UCSD-AML1 (cell line): ENCODE measurements around the gene CRACR2A.

Experiments used
- DNase-seq: peaks from one replicate; lab custom pipeline; 2025; ENCODE audit not compliant: unreplicated experiment; lab: John Stamatoyannopoulos, UW

CRACR2A gene

GRCh38 chr12:3752096-3752709, 706 bp downstream of the CRACR2A start:
- DNase-seq, result peak; percentile 80

- DNase-seq, result no peak
Observed at GRCh38 chr12:3751151-3752095, 1.5 kb downstream of the CRACR2A start.

GRCh38 chr12:3750616-3751015, 2.3 kb downstream of the CRACR2A start:
- DNase-seq, result no peak

DNA sequence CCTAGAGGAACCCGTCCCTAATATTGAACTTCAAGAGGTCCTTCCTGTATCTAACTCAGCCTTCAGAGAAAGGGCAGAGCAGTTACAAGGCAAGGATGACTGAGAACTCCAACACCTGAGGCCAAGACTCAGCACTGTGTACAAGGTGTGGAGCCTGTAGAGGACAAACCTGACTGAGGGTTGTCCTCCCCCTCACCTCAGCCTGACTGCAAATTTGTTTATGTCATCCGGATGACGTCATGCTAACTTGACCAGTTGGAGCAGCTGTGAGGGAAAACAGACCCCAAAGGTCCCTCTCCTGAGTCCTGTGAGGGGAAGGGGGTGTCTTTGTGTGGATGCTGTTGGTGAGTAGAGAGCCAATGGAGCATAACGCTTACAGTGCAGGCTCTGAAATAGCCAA, 4.3 kb downstream of the CRACR2A start:
- no peak for DNase-seq

- no peak for DNase-seq
Observed at GRCh38 chr12:3747976-3748619, 4.8 kb downstream of the CRACR2A start.

DNA sequence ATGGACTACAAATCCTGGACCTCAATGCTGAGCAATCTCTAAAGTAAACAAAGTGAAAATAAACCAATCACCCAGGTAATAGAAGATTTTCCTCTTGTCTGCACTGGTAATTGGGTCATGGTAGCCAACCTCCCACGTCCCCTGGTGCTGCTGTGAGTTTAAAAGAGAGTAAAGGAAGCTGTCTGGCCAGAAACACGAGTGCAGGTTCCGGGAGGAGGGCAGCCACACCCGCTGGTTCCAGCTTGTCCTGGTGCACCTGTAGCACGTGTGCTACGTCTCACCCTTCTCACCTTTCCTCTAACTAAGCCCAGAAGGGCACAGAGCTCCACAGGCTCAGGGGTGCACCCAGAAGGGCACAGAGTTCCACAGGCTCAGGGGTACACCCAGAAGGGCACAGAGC, 5.4 kb downstream of the CRACR2A start:
- DNase-seq, result no peak

DNA sequence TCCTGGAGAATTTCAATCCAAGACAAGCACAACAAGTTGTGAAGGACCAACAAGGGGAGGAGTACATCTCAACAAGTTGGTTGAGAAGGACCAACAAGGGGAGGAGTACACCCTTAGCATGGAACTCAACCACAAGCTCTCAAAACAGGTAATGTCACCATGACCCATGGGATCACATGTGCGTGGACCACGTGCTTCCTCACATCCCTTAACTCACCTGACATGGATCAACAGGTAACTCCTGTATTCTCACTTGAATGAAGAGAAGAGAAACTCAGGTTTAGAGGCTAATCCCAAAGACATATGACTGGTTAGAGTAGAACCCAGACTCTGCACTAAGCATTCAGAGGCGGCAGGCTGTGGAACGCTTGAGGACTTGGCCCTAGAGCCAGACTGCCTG, 6.2 kb downstream of the CRACR2A start:
- no peak for DNase-seq

DNA sequence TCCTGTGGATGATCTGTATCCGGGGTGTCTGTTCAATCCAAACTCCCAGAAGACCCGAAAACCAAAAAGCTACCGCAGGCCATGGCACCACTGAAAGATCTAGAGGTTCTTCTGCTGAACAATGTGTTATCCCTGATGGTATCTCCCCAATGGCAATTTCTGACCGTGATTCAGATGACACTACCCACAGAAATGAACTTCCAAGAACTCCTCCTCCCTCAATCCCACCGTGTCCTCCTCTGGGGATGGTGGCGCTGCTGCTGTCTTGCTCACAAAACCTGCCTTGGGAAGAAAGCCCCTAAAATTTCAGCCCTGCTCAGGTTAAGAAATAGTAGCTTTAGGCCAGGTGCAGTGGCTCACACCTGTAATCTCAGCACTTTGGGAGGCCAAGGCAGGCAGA, 7.8 kb downstream of the CRACR2A start:
- no peak for DNase-seq

DNA sequence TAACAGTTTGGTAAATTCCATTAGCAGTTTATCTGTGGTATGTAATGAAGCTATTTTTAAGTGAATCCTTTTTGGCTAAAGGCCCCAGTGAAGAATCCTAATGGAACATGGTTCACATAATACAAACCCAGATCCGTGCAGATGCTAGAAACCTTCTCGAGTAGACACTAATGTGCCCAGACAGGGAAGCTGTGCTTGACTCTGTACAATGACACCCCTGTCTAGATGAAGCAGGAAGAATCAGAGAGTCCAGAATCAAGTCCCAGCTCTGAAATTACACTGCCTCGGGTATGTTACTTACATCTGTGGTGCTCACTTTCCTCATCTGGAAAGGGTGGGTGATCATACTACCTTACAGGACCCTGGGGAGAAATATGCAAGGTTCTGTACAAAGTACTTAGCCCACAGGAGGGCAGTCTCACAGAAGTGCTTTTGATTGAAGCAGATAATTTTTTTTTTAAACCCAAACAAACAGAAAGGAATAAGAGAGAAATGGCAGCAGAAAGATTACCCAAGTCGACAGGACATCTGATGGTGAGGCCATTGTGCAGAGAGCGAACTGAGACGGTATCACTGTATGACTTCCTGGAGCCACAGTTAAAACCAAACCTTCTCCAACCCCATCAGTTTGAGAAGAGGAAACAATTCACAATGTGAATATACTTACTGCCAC, 8.5 kb downstream of the CRACR2A start:
- no peak for DNase-seq

DNA sequence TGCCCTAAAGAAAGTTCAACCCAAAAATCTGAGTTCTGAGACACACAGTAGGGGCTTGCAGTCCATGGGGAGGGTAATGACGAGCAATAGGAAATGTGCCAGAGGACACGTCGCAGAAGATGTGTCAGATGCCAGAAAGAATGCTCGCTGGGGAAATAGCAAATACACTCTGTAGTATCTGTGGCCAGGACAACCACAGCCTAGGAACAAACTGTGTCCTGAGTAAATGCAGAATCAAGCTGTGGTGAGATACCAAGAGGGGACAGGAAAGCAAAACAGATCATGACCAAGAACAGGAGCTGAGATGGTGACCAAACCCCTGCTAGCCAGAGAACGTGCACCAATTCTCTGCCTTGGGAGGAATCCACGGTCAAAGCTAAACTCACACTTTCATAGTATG, 9.1 kb downstream of the CRACR2A start:
- no peak for DNase-seq

DNA sequence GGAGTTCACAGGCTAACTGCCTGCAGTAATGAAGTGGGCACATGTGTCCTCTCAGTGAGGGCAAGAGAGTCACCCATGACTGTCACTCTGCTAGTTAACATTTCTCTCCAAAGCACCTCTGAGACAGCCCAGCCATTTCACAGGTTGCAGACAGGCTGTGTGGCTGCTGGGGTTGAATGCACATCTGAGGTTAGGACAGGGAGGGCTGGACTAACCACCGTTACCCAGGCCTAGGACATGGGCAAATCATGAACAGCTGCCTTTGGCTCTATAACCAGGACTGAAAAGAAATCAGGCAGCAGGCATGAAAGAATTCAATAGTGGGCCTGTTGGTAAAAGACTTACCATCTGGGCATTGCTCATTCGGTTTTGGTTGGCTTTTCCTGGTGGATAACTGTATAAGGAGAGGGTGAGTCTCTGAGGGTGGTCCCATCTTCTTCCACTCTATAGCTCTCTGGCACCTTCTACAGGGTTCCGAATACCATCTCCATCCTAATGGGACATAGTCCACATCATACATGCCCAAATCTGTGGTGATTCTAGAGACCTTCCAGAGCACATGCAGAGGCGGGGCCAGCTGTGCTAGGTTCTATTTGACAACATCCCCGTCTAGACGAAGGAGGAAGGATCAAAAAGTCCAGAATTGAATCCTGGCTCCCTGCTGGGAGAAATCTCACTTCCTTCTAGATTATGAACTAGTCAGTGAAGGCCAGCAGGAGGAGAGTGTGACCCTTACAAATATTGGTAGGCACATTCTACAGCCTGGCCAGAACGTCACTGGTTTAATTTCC, 10.8 kb downstream of the CRACR2A start:
- DNase-seq, result no peak

- no peak for DNase-seq
Observed at GRCh38 chr12:3740480-3741231, 12.3 kb downstream of the CRACR2A start.

GRCh38 chr12:3735432-3735831, 17.5 kb downstream of the CRACR2A start:
- DNase-seq, result no peak

- DNase-seq, result no peak
Observed at GRCh38 chr12:3732901-3733300, 20.0 kb downstream of the CRACR2A start.

DNA sequence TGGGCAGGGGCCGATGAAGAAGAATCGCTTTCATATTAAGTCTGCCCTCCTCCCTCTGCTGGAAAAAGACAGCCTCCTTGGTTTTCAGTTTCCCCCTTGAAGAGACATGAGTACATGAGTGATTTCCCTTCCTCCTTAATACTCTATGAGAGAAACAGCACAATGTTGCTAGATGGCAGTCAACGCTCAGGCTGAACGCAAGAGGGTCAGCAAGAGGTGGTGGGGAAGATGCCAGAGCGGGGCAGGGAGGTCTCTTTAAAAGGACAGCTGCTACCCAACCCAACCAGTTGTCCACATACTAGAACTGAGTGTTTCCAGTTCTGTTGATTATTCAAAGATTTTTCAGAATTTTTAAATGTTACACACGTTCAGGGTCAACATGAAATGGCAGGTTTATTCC, 22.8 kb downstream of the CRACR2A start:
- no peak for DNase-seq

- DNase-seq, result peak; percentile 48
Observed at GRCh38 chr12:3728686-3729085, 24.2 kb downstream of the CRACR2A start.

- no peak for DNase-seq
Observed at GRCh38 chr12:3727877-3728632, 24.9 kb downstream of the CRACR2A start.

DNA sequence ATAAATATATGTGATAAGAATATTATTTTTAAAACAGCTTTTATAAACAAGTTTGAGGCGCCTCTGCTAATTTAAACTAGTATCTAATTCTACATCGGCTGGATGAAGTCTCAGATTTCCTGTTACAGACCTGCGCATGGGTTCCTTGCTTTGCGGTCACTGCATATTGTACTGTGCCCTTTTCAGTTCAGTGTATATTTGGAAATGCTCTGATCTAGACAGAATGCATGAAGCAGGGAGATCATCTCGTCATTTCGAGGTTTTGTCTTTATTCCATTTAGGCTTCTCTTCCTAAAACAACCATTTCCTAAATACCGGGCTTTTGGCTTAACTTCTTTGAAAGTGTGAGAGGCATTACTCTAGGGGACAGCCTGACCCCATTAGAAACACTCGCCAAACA, 25.6 kb downstream of the CRACR2A start:
- DNase-seq, result no peak

DNA sequence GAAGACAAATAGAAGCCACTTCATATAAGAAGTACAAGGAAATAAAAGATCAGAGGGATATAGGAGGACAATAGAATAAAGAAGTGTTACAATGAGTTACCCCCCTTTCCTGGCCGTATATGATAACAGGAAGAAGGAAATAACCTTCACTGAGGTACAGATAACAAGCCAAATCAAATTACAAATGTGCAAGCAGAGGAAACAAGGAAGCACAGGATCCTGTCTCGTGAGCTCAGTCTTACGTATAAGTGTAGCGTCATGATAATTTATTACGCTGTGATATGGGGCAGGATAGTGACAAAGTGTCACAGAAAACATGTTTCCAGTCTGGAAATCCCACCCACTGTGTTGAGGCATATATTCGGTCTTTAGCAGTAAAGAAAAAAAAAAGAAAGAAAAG, 26.5 kb downstream of the CRACR2A start:
- DNase-seq, result no peak
